DMS153 treated with DMSO at 0.1 percent for 48 hours (cell line): Measurements from ENCODE around the gene GRM7.

Experiments used
- DNase-seq: peaks from one replicate; lab custom pipeline; 2025; ENCODE audit not compliant: unreplicated experiment; lab: John Stamatoyannopoulos, UW

GRM7 gene

DNA sequence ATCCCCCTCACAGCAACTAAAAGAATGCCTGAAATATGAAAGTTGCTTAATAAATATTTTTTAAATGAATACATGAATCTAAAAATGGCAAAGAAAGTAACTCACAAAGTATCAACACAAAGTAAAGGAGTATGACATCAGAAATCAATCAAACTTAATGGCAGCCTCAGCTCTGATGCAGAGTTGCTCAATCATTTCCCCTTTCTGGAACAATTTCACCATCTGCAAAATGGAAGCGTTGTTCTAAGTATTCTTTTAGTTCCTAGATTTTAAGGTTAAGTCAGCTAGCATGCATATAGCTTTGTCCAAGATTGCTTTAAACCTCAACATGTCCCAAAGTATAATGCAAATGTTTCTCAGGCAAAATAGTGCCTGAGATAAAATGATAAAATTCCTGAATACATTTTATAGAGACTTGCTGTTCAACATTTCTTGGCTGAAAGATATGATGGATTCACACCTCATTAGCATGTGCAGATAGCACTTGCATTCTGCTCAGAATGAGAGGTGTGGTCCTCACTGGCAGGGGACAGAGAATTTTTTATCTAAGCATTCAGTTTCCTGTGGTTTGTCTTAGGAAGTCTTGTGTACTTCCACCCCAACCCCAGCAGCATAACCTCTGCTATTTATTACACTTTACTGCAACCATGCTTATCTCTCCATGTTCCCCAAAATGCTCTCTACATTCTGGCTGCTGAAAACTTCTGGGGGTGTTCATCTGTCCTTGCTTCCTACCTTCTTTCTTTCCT is 429.3 kb downstream of the GRM7 start:
- DNase-seq, result no peak

- DNase-seq, result no peak
Observed at GRCh38 chr3:7292362-7292761, 431.4 kb downstream of the GRM7 start.

DNA sequence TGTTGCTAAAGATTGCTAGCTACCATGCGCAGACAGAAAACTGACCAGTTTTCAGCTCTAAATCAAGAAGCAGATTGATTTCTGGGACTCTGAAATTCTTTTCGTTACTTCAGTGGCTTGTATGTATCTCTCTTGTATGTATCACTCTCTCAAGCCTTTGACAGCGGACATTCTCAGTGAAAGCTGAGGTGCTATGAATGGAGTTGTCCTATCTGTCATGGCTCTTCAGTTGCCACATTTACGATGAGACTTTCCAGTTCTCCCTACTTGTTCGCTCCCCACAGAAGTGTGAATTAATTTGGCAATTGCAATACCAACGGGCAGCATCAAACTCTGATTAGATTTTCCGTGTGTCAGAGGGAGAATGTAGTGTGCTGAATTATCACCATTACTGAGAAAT is 432.4 kb downstream of the GRM7 start:
- no peak for DNase-seq

- DNase-seq, result no peak
Observed at GRCh38 chr3:7305561-7305960, 444.6 kb downstream of the GRM7 start.

- no peak for DNase-seq
Observed at GRCh38 chr3:7306901-7307300, 446.0 kb downstream of the GRM7 start.

DNA sequence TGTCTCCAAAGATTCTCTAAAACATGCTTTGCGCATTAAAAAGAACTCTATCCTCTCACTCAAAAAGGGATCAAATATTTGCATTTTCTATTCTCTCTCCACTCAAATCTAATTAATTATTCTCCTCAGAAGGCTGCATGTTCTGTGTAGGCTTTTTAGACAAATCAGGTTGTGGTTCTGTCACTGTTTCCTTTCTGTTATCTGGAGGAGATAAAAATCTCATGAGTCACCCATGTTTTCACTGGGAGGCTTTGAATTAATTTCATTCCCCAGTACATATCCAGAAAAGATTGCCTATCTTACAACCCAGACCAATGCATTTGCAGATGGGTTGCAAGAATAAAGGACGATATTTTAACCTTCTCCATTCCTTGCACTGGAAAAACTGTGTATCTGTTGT is 446.5 kb downstream of the GRM7 start:
- DNase-seq, result no peak

- no peak for DNase-seq
Observed at GRCh38 chr3:7309641-7310102, 448.8 kb downstream of the GRM7 start.

DNA sequence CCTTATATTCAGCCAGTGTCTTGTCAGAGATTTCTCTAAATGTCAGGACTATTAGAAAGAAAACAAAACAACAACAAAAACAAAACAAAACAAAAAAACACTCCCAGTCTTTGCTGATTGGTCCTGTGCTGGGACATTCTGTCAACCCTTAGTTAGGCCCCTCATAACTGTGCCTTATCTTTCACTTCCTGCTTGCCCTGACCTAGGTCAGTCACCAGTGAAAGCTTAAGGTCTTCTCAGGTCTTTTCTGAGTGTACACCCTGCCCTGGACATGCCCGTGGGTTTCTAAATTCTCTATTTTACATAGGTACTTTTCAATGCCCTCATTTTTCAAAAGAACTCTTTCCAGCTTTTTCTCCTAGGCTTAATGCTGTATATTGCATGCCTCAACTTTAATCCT is 454.1 kb downstream of the GRM7 start:
- DNase-seq, result no peak

GRCh38 chr3:7322957-7323669 is 462.2 kb downstream of the GRM7 start:
- DNase-seq, result no peak

GRCh38 chr3:7328339-7328738 is 467.4 kb downstream of the GRM7 start:
- no peak for DNase-seq

- no peak for DNase-seq
Observed at GRCh38 chr3:7332696-7333095, 471.8 kb downstream of the GRM7 start.

DNA sequence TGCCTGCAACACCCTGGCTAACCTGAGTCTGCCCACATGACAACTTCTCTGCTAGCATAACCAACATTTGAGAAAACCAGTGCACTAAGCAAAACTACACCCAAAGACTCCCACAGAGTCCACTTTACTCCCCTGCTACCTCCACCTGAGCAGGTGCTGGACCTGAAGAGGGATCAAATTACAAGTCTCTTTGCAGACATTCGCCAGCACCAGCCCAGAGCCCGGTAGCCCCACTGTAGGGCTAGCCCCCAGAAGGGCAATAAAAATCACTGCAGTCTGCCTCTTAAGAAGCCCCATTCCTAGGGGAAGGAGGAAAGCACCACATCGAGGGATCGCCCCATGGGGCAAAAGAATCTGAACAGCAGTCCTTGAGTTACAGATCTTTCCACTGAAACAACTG is 472.2 kb downstream of the GRM7 start:
- no peak for DNase-seq

- no peak for DNase-seq
Observed at GRCh38 chr3:7340795-7341194, 479.9 kb downstream of the GRM7 start.

GRCh38 chr3:7346364-7346763 is 485.4 kb downstream of the GRM7 start:
- DNase-seq, result no peak

GRCh38 chr3:7357101-7357500 is 496.2 kb downstream of the GRM7 start:
- no peak for DNase-seq

GRCh38 chr3:7367968-7368367 is 507.1 kb downstream of the GRM7 start:
- DNase-seq, result no peak

DNA sequence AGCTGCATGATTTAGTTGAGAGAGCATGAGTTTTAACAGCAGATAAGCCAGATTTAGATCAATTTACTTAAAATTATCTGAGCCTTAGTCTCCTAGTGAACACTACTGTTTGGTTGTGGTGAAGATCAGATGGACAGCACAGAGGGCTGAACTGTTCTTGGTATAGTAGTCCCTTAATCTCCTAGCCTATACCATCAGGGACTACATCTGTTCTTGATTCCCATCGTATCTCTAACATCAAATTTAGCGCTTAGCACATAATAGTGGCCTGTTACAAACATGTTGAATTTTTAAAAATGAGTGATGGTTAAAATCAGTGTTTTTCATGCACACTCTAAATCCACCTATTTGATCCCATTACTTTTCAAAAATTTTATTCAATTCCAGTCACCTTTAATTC is 507.7 kb downstream of the GRM7 start:
- no peak for DNase-seq

DNA sequence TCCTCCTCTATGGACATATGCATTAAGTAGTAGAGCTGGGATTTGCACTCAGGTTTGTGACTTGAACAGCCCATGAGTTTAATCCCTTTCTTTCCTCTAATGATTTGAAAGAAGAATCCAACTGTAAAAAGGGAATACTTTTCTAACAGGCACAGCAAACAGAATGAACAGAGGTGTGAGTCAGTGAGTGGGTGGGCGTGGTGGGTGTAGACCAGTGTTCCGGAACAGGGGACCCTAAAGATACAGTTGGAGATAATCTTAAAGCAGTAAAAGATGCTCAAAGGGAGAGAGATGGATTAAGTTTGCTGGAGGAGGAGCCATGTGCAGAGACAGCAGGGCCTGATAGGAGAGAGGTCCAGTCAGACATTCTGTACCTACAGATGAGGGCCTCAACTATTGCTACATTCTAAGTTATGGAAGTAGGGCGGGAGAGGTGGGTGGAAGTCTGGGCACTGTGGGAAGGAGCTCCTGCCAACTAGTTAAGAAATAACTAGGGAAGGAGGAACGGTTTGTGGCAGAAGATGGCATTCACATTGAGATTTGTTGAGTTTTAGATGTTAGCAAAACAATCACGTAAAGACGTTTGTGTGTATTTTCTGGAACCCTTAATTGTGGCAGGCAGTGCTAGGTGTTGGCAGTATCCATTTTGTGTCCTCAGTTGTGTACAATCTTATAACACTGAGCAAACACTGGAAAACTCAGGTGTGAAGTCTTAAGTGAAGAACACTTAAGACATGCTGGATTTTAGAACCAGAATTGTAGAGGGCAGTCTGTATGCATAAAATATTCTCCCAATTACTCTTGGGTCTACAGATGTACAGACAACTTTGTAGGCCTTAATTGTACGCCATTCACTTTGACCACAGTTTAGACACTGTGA is 511.0 kb downstream of the GRM7 start:
- DNase-seq, result no peak

DNA sequence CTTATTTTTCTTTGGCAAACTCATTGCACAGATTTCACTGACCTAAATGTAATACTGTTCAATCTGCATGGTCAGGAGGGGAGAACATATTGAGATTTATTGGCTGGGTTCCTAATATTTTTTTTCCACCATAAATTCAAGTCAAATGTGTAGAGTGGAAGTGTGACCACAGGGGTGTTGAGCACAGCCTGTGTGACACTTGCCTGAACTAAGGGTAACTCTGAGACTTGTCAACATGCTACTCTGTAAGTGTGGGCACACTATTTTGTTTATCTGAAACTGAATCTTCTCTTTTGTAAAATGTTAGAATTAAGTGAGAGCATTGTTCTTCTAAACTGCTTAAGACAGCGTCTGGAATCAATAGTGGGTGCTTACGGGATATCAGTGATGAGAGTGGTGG is 516.2 kb downstream of the GRM7 start:
- DNase-seq, result no peak

DNA sequence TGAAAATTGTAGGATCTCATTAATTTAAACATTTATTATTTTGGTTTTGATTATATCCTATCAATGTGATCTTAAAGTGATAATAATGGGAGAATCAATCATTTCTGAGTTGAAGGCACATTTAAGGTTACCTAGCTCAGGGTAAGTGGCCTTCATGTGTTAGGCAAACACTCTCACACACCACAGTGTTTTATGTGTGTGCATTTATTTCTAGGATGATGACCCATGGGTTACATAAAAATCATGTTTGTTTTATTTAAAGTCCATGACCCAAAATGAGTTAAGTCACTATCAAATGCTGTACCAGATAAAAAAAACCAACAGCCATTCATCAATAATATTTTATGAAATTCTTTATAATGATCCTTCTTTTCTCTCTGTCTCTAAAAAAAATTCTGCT is 520.8 kb downstream of the GRM7 start:
- DNase-seq, result no peak

GRCh38 chr3:7382293-7383010 is 521.5 kb downstream of the GRM7 start:
- DNase-seq, result peak; percentile 36
